HG02938 (cell line): ENCODE results near the gene PARD6B.
"Not testable (repeated sequence)": the region's sequence is repeated elsewhere in the genome, so short reads cannot be mapped to it uniquely, and the experiment has no call there.

Experiments
- ATAC-seq: cut with Tn5 transposase; IDR thresholded peaks from one replicate; pipeline ENCODE4 v1.9.1; 2021; ENCODE audit warnings: mild to moderate bottlenecking, moderate library complexity; ENCODE audit not compliant: unreplicated experiment

PARD6B gene

GRCh38 chr20:50703651-50704438 is 27.5 kb upstream of the PARD6B start:
- not testable (repeated sequence) for ATAC-seq

GRCh38 chr20:50704514-50704913 is 26.9 kb upstream of the PARD6B start:
- ATAC-seq = no peak

DNA sequence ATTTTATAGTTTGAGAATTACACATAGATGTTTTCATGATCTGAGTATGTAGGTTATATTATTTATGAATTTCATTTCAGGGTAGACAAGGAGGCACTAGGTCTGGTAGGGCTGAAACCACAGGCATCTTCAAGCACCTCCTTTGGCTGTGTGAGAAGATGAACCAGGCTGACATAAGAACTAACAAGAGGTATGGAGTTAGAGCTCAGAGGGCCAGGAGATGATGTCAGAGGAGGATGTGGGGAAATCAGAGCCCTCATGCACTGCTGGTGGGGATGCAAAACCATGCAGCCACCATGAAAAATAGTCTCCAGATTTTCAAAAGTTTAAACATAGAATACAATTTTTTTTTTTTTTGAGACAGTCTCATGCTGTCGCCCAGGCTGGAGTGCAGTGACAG is 26.4 kb upstream of the PARD6B start:
- ATAC-seq = no peak

DNA sequence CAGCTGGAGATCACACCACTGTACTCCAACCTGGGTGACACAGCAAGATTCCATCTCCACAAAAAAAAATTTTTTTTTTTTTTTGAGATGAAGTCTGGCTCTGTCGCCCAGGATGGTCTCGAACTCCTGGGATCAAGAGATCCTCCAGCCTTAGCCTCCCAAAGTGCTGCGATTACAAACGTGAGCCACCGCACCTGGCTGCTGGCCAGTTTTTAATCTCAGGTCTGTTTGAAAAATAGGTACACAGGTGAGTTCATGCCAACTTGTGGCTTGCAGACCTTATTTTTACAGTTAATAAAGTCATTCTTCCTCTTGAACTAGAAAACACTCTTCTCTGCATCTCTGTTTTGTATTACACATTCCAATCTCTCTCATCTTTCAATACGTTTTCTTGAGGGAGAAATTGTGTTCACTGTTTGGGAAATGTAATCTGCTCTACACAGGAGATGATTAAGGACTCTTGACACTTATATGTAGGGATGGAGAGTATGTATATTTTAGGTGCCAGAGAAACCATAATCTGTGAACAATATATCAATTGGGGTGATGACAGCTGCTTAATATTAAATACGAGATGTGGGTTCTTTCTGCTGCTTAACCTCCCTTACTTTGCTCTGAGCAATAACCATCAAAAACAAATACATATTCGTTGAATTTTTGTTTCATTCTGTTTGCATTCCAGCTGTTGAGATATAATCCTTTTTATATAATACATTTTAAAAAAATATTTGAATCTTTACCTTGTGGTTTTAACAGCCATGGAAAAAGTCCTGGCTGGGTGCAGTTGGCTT is 22.3 kb upstream of the PARD6B start:
- no peak for ATAC-seq

- no peak for ATAC-seq
Measured at GRCh38 chr20:50709636-50709973, 21.8 kb upstream of the PARD6B start.

GRCh38 chr20:50710492-50711063 is 20.8 kb upstream of the PARD6B start:
- ATAC-seq = no peak

DNA sequence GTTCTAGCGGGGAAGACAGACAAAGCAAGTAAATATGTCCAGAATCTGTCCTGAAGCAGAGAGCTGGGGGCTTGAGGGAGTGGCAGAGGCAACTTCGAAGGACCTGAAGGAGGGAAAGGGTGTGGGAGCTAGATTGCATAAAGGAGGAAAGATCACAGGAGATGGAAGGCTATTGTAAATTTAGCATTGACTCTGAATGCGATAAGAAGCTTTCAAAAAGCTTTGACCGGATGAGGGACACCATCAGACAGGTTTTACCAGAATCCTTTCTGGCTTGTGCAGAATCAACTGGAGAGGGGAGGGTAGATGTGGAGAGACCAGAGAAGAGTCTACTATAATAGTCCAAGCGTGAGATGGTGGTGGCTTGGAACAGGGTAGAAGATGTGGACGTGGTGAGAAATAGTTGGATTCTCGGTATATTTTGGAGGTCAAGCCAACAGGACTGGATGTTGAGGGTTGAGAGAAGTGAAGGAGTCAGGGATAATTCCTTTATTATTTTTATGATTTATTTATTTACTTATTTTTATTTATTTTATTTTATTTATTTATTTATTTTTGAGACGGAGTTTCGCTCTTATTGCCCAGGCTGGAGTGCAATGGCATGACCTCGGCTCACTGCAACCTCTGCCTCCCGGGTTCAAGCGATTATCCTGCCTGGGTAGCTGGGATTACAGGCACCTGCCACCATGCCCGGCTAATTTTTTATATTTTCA is 20.1 kb upstream of the PARD6B start:
- ATAC-seq = no peak

- no peak for ATAC-seq
Measured at GRCh38 chr20:50712771-50713656, 18.4 kb upstream of the PARD6B start.

GRCh38 chr20:50713657-50714101 is 17.7 kb upstream of the PARD6B start:
- ATAC-seq = no peak

DNA sequence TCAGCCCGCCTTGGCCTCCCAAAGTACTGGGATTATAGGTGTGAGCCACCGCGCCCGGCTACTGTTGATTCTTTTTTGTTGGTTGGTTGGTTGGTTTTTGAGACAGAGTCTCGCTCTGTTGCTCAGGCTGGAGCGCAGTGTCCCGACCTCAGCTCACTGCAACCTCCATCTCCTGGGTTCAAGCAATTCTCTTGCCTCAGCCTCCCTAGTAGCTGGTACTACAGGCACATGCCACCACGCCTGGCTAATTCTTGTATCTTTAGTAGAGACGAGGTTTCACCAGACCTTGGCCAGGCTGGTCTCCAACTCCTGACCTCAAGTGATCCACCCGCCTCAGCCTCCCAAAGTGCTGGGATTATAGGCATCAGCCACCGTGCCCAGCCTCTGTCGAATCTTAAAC is 17.0 kb upstream of the PARD6B start:
- not testable (repeated sequence) for ATAC-seq

DNA sequence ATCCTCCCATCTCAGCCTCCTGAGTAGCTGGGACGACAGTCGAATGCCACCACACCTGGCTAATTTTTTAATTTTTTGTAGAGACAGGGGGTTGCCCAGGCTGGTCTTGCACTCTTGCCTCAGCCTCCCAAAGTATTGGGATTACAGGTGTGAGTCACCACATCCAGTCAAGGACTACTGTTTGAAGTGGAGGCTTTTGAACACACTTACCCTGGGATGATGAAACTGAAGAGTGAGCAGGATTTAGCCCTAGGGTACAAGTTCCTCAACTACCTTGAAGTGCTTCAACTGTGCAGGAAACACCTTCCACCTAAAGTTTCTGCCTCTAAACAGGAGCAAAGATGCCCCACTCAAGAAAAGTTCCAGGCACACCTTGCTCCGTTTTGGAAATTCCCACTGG is 15.7 kb upstream of the PARD6B start:
- no peak for ATAC-seq

DNA sequence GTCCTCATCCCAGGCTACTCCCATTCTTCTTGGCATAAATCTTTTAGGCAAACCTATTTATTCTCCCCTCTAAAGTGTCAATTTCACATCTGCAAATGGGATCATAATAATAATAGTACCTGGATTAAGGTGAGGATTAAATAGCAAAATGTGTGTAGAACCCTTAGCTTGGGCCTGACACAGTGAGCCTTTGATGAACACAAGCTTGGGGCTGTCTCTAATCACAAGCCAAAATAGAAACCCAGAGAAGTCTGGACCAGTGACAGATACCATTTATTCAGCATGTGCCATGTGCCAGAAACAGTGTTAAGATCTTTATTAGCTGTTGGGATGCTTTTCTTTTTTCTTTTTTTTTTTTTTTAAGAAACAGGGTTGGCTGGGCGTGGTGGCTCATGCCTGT is 14.9 kb upstream of the PARD6B start:
- ATAC-seq = no peak

DNA sequence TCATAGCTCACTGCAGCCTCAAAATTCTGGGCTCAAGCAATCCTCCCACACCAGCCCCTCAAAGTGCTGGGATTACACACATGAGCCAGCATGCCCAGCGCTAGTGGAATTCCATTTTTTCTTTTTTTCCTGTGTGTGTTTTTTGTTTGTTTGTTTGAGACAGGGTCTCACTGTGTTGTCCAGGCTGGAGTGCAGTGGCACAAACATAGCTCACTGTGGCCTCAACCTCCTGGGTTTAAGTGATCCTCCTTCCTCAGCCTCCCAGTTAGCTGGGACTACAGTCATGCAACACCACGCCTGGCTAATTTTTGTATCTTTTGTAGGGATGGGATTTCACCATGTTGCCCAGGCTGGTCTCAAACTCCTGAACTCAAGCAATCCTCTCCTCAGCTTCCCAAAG is 14.1 kb upstream of the PARD6B start:
- ATAC-seq = no peak

GRCh38 chr20:50717974-50718761 is 13.2 kb upstream of the PARD6B start:
- ATAC-seq = no peak

GRCh38 chr20:50719328-50719727 is 12.1 kb upstream of the PARD6B start:
- ATAC-seq = no peak

GRCh38 chr20:50720026-50720425 is 11.4 kb upstream of the PARD6B start:
- no peak for ATAC-seq

DNA sequence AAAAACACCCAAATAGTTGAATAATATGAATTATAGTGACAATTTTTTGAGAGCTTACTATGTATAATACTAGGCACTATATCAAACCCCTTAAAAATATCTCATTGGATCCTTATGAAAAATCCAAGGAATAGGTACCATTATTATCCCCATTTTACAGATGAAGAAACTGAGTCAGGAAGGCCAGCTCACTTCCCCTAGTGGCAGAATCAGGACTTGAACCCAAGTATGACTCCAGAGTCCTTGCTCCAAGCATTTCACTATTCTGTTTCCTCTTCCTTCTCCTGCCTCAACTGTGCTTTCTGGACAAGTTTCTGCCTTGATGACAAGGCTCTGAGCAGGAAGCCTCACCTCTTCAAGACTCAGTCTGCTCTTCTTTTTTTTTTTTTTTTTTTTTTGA is 10.8 kb upstream of the PARD6B start:
- no peak for ATAC-seq

GRCh38 chr20:50721881-50722281 is 9.5 kb upstream of the PARD6B start:
- no peak for ATAC-seq

GRCh38 chr20:50722424-50723155 is 8.8 kb upstream of the PARD6B start:
- ATAC-seq = no peak
